ENCODE measurements around the gene SH3BGR.
"Not testable (repeated sequence)": the region's sequence is repeated elsewhere in the genome, so short reads cannot be mapped to it uniquely, and the experiment has no call there.

The SH3BGR gene

DNA sequence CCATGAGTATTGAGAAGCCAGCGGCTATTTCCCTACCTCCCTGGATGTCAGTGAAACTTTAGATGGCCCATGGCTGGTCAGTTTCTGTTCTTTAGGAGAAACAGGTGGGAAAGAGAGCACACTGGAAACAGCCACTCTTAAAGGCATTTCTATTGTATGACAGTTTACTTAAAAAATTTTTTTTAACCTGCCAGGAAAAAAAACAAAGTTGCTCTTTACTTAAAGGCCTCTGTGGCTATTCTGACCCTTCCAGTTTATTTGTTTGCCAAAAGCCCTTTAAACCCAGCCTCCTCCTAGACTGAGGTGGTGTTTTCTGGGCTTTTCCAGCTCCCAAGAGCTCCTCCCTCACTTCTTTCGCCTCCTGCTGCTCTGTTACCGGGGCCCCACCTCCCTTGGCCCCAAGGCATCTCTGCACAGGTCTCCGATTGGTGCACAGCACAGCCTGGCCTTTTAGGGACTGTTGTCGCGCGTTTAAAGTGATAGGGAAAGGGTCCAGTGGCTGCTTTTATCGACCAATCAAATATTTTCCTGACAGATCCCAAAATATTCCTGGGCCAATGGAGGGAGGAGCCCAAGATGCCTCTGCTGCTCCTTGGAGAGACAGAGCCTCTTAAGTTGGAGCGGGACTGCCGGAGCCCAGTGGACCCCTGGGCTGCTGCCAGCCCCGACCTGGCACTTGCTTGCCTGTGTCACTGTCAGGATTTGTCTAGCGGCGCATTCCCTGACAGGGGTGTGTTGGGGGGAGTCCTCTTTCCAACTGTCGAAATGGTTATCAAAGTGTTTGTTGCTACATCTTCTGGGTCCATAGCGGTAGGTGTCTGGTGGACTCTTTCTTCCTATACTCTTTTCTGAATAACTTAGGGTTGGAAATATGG is at the start of gene SH3BGR:
SH3BGR (plus strand) TSS at position 639 of the 875 bp plus-strand sequence; CDS start at position 766, 127 bp downstream.
- no peak for DNase-seq

DNA sequence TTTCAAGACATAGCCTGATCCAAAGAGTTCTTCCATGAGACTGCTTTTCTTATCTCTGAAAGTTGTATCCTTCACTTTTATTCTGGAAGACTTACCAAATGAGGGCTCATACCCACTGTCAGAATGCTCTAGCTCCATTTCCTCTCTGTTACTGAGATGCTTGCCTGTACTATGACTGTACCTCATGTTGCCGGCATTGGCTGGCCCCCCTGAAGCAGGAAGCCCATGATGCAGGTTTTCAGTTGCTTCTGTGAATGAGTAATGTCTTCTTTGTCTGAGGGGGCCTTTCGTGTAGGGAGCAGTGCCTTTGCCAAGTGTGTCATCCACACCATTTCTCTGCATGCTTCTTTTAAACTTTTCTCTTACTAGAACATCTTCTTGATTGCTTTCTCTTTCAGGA is 45.7 kb upstream of the SH3BGR start:
- no peak for DNase-seq

DNA sequence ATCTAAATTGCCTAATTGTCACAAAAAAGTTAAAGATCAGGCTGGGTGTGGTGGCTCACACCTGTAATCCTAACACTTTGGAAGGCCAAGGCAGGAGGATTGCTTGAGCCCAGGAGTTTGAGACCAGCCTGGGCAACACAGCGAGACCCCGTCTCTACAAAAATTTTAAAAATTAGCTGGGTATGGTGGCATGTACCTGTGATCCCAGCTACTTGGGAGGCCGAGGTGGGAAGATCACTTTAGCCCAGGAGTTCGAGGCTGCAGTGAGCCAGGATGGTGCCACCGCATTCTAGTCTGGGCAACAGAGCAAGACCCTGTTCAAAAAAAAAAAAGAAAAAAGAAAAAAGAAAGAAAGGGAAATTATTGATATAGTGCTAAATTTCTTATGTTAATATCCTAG is 32.6 kb upstream of the SH3BGR start:
- not testable (repeated sequence) for DNase-seq

DNA sequence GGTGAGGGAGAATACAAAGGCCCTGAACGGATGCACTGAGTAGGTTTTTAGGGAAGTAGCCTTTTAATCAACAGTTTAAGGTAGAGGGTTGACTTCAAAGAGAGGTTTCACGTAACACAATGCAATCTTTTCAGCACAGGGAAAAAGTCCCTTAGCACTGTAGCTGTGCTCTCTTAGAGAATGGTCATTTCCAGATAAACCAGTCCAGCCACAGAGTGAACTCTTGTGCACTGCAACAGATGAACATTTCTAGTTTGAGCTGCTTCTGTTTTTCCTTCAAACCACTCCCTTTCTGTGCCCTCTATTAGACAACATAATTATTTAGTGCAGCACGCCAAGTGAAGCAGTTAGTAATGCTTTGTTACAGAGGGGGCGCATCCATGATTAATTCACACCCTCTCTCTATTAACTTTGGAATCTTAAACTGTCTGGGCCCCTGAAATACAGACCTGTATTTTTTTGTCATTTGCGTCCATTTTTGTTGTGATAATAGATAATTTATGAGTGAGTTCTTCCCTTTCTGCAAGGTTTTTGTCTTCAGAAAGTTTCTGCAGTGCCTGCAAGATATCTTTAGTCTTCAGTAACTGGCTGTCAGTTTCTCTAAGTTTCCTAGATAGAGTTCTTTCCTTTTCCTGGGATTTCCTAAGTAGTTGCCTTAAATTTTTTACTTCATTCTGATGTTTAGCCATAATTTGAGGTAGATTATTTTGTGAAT is 29.1 kb upstream of the SH3BGR start:
- DNase-seq, result no peak

DNA sequence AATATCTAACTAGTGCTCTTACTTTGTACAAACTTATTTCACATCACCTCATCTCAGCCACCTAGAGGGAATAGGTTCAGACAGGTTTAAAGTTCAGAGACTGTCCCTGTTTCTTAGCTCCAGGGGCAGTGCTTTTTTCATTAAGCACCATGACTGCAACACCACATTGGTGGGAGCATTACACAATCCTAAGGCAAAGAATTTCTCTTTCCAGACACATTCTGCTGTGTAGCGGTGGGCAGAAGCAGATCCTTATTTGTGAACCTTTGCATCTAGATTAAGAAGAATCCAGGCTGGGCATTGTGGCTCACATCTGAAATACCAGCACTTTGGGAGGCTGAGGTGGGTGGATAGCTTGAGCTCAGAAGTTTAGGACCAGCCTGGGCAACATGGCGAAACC is 22.3 kb upstream of the SH3BGR start:
- DNase-seq, result no peak

DNA sequence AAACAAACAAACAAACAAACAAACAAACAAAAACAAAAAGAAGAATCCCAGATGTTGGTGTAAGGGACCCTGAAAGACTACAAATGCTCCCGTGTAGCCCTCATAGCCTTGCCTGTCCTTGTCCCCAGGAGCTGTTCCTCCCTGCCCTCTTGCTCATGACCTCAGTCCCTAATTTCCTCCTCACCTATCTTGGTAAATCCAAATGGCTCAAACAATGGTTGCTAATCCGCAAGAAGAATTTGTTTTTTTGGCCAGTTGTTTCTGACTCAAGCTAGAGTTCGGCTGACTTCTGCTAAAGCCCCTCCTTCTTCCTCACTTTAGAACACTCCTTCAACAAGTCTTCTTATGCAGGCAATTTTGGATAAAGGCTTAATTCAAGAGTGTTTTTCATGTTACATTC is 21.8 kb upstream of the SH3BGR start:
- no peak for DNase-seq

DNA sequence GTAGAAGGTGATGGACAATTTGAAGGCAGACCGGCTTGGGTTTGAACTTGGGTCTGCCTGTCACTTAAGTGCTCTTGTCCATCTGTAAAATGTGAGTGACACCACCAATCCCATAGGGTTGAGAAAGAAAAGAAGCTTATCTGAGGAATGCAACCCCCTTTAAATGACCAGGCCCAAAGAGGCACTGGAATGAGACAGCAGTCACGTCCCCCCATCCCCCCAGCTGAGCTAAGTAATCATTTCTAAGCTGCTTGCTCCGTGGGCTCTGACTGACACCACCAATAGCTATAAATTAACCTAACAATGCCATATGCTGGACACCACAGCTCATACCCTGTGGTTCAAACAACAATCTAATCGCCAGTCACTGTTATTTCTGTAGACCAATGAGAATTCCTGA is 21.3 kb upstream of the SH3BGR start:
- DNase-seq, result no peak

DNA sequence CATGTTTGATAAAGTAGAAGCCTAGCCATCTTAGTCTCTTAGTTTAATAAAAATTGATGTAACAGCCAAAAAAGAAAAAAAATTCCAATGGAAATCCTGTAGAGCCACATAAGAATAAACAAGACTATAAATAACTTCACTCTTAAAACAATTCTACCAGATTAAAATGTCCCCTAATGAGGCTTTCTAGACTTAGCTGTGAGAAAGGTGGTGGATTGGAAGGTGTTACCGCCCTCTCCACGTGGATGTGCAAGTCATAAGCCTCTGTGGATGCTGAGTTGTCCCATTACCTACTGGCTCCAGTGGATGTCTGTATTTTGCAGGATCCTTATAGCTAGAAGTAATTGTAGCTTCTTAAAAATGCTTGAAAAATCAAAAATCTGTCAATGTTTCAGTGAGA is 20.8 kb upstream of the SH3BGR start:
- DNase-seq, result no peak

DNA sequence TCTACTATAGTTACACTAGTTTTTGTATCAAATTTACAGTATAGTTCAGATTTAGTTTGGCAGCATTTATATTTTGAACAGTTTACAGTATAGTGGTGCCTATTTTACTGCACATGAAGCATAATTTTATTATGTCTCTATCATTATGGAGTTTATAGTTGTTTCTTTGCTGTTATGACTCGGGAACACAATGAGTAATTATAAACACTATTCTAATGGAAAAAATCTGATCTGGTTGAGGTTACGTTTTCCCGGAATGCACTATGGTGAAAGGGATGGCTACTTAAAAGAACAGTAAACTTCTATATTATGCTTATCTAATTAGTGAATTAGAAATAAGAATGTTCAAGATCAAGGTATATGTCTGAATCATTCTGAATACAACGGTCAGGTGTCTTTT is 16.8 kb upstream of the SH3BGR start:
- no peak for DNase-seq

DNA sequence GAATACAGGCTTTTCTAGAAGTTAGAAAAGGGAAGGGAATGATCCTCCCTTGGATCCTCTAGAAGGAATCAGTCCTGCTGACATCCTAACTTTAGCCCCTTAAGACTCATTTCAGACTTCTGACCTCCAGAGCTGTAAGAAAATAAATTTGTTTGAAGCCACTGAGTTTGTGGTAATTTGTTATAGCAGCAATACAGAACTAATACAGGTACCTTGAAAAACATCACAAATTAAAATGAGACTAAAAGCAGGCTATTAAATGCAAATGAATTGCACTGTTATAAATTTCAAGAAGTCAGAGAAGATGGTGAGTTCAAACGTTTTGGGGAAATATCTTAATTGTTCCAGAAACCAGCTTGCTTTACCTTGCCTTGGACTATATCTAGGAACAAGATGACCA is 12.5 kb upstream of the SH3BGR start:
- DNase-seq, result no peak

DNA sequence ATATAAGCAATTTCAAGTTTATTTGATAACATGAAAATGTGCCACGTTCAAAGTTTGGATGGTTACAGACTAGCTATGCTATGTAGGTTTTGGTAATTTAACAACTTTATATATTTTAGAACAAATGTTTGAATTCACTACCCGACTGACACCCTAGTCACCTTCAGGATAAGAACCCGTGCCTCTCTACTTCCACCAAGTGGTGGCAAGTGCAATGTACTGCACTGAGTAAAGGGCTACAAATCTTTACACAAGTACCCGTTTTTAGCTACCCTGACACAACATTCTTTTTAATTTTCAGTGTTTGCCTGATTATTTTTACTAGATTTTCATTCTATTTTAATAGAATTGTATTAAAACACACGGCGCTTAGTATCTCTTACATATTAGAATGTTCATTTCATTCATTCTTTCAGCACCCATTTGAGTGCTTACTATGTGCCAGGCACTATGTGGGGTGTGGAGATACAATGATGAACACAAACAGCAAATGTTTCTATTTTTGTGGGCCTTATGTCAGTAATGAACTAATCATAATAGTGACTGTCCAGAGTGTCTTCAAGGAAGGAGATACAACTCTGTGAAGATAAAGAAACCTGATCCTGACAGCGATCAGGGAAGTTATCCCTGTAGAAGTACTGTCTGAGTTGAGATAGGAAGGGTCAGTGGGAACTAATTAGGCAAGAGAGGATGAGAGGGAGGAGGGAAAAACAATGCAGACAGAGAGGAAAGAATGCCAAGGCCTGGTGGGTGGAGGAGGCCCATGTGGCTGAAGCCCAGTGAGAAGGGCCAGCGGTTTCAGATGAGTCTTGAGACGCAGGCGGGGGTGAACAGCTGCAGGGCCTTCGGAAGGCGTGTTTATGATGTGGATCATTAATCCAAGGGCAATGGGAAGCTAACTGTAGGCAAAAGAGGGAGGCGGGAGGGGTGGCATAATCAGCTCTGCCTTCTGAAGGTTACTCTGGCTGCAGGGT is 10.0 kb upstream of the SH3BGR start:
- DNase-seq, result peak; percentile 7 to 20

DNA sequence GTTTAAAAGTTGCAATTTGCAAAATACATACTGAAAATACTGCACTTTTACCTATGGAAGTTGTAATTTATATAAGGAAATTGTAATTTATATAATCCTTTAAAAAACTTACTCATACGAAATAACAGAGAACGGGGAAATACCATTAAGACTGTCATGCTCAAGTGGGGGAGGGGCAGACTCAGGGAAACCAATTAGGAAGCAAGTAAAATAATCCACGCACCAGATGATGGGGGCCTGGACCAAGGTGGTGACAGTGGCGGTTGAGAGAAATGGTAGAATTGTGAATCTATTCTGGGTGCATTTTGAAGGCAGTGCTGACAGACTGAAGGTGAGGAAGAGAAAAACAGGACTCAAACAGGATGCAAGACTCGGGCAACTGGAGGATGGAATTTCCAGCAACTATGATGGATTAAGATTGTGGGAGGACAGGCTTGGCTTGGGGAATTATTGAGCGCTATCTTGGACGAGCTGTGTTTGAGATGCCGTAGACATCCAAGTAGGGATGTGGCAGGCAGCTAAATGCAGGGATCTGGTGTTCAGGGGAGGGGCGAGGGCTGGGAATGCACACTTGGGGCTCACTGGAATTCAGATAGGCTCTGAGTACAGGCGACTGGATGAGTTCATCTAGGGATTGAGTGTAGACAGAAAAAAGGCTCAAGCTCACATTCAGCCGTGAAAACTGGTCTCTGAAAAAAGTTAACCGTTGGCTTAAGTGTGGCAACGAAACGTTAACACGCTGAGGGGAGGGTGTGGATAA is 7.2 kb upstream of the SH3BGR start:
- DNase-seq, result no peak

DNA sequence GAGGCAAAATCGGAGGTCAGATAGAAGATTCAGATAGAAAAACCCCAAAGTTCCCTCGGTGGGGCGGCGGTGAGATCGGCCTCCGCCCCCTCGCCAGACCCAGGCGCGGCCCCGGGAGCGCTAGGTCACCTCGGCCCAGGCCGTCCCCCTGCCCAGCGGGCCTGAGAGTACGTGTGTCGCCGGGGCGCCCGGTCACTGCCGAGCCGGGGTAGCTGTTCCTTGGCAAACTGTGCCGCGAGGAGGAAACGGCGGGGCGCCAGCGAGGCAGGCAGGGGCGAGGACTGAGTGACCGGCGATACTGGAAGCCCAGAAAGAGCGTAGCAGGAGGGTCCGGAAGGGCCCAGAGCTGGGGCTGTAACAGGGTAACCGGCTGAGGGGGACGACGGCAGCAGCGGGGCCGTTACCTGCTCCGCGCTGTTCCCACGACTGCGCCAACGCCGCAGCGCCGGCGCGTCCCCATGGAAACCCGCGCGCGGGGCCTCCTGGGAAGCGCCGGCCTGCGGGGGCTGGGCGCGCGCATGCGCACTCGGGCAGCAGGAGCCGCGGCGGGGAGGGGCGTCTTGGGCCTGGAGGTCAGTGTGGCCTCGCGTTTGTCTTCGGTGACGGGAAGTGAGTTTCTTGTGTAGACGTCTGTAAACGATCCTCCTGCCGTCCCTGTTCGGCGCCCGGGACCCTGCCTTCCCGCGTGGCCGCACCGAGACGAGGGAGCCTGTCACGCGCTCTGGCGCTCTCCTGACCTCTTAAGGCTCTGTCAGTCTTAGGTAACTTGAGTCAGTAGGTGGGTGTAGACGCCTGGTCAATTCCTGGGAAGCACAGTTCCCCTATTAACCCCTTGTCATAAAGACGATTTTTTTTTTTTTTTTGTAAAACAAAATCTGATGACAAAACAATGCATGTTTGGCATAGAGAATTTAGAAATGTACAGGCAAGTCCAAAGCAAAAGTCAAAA is 6.2 kb upstream of the SH3BGR start, which contains the start of gene LCA5L:
LCA5L (minus strand) TSS at position 458 of the 949 bp plus-strand sequence. CDS start 17,285 bp downstream, outside the sequence.
- peak; percentile 86 to 87 for DNase-seq

DNA sequence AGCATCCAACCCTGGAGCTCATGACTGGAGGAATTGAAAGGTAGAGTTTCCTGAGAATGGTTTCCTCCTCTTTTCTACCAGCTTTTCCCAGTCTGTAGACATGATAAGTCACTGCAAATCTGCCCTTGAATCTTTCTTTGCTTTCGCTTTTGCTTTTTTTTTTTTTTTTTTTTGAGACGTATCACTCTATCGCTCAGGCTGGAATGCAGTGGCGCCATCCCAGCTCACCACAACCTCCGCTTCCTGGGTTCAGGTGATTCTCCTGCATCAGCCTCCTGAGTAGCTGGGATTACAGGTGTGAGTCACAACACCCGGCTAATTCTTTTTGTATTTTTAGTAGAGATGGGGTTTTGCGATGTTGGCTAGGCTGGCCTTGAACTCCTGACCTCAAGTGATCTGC is 4.5 kb upstream of the SH3BGR start:
- no peak for DNase-seq

DNA sequence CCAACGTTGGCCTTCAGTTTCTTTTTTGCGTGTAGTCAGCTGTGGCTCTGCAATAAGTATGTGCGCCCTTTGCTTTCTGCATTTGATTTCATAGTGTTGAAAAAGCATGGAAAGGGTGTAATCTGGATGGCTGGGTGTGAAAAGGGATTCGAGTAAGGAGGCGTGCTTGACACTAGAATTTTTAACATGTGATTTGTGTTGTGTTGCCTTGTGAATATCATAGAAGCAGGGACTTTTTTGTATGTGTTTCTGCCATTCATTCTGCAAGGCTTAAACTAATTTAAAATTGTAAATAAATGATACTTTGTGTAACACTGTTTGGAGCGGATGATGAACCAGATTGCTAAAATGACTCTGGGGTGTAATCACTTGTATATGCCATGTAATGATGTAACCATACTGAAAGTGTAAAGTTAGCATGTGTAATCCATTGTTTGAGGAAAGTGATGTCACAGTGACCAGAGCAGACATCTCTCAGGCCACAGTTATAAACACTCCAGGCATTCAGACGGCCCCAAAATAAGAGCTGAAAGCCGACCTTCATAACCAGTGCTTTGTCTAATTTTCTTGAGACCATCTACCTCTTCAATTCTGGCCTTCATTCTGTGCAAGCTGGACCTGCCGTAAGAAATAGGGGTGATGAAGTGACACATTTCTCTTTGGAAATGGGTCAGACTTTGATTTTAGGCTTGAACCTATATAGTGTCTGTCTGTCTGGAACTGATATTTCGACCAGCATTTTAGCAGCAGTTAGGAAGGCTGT is 618 bp downstream of the SH3BGR start:
- DNase-seq, result no peak

DNA sequence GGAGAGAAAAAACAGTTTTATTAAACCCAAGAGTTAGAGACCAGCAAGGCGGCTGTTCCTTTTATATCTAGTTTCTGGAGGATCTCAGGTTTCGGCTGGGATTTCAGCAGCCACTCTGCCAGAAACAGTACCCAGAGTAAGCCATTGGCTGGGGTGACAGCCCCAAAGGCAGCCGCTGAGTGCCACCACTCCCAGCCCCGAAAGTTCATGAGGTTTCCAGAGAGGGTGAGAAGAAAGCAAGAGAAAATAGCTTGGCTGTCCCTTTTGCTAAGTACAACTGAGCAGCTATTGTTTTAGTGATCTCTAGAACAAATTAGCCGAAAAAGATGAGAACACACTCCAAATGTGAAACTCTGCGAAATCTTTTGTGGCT is 1.2 kb downstream of the SH3BGR start:
- no peak for DNase-seq

DNA sequence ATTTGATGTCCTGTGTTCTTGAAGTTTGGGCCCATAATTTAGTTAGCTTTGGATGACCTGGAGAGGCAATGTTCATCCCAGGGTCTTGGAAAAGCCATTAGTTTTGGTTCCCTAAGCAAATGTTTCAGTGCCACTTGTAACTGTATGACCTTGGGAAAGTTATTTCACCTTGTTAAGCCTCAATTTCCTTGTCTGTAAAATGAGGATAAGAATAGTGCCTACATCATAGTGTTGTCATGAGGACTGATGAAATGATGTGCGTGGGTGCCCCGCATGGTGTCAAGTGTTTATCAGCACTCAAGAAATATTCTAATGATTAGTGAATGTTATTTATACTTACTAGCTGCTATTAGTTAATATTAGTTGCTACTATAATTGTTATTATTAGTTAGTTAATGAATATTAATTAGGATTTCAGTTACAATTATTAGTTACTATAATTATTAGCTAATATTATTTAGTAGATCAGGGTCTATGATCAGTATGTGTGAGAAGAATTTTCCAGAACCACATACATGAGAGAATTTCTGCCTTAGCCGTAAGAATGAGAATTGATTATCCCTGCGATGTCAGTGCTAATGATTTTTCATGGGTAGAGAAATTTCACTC is 1.9 kb downstream of the SH3BGR start:
- DNase-seq, result no peak

DNA sequence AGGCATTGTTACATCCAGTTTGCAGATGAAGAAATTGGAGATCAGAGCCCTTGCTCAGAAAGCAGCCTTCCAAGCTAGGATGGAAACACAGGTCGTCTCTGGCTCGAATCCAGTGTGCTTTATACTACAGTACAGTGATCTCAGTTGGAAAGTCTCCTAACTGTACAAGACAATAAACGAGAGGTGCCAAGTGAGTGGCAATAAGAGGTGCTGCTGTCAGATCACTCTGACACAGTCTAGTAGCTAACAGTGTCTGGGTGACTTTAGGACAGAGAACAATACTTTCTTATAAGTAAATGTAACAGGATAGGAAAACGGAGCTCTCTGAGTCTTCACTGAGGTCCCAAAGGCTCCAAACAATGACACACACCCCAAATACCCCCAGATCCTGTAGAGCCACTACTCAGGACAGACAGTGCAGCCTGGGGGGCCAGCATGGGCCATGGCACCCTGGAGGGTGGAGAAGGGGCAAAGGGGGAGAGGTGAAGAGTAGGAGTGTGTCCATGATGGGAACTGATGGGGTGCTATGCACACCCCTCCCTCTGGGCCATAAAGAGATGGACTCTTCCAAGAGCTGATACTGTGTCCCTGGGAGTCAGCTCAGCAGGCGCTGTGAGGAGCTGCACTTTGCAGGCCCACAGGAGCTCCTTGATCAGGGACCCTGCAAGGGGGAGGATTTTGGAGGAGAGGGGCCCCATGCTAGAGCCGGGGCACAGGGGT is 3.3 kb downstream of the SH3BGR start:
- no peak for DNase-seq

DNA sequence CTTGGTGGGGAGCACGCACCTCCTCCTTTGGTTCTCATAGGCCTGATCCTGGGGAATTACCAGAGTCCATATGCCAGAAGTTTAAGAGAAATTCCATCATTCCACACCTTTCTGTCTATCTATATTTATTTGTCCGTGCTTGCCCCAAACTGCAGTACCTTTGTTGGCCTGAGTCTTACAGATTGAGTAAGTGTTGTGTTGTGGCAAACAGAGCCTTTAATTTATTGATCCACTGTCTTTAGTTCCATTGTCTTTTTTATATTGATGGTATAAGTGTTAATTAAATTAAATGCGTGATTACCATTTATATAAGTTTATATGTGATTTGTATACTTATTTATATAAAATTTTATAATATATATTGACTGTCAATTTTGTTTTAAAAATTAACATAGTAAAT is 4.9 kb downstream of the SH3BGR start:
- DNase-seq, result no peak
